ENCODE results near the gene GPR84.

The GPR84 gene

DNA sequence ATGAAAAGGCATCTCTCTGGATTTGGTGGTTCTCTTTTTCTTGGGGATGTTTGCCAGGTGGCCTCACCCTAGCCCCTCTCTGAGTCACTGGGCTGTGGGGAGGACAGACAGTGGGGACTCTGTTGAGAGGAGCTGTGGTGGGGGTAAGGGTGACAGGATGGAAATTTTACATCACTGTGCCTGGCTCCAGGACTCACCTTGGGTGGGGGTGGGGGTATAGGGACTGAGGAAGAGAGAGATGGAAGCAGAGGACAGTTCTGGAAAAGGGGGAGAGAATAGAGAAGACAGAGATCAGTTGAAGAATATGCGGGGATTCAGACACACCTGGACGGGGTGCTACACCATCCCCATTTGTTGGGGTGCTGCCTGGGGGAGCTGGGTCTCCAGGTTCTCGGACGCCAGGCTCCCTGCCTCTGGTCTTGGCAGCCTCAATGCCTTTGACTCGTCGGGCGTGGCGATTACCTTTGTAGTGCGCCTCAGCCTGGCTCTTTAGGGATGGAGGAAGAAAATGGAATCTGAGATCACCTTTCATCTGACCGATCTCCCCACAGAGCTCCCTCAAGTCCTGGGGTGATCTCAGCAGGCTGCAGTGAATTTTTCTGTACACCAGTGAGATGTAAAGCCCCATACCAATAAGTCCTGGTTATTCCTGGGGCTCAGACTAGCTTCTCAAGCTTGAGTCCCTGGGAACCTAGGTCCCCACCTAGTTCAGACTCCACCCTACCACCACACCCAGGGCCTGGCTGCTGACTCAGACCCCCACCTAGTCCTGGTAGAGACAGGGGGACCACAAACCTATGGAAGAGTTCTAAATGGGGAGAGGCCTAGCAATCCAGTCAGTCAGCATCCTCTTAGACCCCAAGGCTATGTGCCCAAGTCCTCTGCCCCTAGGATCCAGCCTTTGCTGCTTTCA, 9.6 kb upstream of the GPR84 start:
- DNase-seq, result no peak

DNA sequence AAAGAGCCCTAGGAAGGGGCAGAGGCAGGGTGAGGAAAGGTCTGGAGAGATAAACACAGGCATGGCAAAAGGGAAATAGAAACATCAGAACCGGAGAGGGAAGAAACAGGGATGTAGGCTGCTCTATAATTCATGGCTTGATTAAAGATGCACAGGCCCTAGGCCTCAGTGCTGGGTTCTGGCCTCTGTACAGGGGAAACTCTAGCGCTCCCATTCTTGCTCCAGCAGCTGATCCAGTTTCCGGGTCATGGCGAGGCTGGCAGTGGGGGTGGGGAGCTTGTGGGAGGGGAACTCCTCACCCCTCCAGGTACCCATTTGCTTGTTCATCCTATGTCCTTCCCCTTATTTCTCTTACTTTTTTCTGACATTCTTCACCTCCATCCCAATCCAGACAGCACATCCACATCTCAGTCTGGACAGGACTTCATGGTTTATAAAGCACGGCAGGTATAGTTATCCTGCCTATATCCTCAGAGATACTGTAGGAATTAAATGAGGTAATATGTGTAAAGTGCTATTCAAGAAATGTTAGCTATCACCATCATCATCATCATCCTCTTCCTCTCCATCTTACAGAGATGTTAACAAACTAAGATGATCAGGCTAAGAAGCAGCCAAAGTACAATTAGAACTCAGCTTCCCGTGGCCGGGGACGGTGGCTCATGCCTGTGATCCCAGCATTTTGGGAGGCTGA, 8.0 kb upstream of the GPR84 start:
- DNase-seq, result no peak

DNA sequence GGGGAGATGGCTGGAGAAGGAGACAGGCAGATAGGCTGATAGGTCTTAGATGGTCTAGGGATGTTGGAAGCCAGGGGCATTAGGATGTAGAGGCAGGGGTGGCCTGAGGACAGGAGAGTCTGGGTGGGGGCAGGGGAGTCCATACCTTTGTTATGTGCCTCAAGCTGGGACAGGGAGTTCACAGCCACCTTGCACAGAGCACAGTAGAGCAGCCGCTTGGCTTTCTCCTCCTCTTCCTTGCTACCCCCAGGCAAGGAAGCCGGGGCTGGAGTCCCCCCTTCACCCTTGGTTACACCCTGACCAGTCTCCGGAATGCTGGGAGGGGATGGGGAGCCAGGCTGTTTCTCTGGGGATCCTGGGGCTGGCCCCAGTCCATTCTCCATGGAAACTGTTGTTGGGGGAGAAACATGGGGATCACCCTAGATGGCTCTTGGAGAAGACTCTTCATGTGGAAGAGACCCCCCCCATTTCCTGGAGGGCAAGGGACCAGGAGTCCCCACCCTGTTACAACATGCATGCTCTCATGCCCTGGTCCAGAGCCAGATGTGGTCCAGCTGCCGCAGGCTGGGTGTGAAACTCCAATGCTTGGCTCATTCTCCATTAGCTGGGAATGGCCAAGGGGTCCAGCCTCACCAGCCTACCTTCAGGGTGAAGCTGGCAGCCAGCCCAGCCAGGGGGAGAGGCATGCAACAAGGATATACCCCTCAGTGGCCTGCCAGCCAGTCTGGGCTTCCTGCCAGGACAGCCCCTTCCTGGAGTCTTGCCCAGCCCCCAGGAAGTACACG, 7.2 kb upstream of the GPR84 start:
- no peak for DNase-seq

DNA sequence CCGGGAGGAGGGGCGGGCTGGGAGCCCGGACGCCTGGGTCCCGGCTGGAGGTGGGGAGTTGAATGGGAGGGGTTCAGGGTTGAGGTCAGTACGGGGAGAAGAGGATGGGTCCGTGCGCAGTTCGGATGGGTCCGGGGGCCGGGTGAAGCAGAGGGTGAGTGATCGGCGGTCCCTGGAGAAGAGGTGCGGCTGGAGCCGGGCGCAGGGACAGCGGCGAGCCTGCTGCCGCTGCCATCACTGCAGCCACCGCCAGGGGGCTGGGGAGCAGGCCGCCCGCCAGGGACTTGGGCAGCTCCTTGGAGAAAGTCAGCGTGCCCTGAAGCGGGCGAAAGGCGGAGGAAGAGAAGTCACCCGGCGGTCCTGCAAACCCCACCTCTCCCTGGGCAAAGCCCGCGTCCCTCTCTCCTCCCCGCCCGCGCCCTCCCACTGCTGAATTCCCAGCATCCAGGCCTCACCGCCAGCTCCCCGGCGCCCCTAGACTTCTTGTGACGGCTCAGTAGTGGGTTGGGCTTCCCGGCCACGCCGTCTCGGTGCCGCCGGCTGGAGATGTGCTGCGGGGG, 6.0 kb upstream of the GPR84 start:
- peak; percentile 28 for DNase-seq

DNA sequence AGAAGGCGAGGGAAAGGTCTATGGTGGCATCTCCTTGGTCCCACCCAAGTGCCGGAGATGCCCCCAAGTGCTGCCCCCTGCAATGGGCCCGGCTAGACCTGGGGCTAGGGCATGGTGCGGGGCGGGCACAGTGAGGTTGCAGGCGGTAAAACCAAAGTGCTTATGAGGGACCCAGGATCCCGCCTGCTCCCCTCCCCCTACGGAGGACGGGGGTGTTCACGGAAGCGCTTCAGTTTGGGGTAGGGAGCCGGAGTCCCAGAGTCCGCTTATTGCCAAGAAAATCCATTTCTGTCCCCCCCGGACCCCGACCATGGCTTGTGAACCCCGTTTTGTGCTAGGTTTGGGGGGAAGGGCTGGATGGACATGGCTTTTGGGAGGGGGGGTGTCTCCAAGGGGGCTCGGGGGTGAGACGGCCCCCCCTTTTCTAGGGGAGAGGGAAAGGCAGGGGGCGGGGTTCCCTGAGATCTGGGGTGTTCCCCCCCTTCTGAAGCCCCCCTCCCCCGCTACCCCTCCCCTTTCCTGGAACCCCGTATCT, 5.4 kb upstream of the GPR84 start:
- no peak for DNase-seq

DNA sequence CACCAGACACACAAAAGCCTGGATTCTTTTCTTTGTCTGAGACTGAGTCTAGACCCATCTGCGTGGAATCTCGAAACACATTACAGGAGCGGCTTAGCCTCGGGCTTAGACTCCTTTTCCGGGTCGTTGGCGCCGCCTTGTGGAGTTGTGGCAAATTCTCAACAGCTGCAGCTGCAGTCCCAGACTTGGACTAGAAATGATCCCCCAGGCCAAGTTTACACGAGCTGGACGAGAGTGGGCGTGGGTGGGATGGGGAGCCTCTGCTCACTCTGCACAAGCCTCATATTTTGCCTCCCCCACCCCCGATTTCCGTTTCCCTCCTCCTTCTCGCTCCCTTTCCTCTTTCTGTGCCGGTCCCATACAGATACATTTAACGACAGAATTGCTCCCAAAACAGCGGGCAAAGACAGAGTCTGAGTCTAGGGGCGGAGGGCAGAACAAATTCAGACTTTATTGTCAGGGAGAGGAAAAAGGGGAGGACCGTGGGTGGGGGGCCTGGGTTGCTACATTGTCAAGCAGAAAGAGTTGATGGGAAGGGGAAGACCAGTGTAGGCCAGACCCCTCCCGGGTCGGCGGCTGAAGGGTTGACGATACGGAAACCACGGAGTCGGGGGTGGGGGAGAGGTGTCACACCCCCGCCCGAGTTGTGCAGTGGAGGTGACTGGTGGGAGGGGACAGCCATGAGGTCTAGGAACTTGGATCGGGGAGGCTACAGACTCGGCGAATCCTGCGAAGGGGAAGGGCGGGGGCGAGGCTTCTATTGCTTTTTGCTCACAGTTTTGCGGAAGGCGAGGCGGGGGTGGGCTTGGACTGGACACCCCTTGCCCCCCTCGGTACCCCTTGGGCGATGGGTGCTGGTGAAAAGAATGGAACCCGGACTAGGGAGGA, 4.7 kb upstream of the GPR84 start:
- peak; percentile 94 for DNase-seq

DNA sequence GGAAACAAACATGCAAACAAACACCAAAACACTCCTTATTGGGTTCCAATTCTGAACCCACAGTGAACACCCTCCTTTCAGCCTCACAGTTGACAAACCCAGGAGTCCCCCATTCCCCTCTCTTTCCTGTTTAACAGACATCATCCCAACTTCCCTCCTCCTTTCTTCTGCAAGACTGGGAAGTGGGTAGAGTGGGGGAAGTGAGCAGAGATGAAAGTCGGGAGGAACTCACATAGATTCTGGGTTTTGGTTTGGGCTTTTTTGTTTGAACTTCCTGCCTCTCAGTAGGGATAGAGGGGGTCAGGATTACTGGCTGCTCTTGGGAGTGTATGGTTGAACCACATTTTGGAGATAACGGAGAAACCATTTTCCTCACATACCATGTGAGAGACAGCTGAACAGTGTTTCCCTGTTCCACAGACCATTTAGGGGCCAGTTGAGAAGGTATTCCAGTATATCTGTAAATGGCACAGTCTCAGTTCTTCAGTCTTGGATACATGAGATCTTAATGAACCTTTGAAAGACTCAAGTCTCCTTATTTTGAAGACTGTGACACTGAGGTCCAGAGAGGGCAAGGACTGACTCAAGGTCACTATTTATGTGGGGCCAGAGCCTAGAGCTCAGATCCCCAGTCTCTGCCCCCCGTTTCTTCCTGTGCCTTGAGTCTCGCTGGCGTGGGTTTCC, 3.9 kb upstream of the GPR84 start:
- DNase-seq, result no peak

DNA sequence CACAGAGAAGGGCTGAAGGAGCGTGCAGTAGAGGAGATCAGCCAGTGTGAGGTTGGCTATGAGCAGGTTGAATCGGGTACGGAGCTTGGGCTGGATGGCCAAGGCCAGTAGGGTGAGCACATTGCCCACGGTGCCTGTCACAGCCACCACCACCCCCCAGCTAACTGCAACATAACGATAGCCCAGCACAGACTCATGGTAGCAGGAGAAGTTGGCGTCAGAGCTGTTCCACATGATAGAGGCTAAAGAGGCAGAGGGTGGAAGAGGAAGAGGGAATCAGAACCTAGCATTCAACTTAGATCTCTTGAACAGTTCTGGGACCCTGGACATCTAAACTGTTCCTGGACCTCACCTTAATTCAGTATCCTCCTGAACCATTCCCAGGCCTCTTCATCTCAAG, 668 bp downstream of the GPR84 start:
- no peak for DNase-seq

DNA sequence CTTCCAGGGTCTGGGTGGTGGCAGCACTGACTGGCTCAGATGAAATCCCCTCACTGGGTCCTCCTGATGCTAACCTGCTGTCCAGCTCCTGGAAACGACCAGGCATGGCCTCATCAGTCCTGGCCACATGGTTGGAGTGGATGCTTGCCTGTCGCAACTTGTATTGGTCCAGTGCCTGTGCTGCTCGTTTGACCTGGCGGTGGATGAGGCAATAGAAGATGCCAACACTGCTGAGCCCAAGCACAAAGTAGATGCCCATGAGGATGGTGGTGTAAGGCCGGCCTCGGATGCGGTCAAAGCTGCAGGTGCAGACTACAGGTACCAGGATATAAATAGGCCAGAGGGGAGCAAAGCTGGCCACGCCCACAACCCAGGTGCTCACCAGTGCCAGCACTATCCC, 1.2 kb downstream of the GPR84 start:
- DNase-seq, result no peak

DNA sequence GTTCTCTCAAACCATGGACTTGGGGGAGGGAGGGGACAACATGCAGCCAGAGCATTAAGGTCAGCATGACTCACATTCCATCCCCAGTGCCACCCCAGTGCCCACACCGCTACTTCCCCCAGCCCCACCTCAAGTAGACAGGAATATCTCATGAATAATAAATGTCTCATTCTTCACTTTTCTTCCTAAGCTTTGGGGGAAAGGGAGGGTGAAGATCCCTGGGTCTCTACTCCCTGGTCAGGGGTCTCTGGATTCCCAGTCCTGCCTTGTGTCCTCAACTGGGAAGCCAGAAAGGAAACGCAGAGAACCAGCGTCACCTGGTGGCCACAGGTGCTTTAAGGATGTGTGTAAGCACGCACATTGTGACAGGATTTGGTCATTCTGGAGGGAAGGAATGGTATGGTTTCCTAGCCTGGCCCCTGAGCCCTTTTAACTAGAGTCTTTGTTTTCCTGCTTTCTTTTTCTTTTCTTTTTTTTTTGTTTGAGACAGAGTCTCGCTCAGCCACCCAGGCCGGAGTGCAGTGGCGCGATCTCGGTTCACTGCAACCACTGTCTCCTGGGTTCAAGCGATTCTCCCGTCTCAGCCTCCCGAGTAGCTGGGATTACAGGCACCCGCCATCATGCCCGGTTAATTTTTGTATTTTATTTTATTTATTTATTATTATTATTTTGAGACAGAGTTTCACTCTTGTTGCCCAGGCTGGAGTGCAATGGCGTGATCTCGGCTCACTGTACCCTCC, 3.4 kb downstream of the GPR84 start:
- DNase-seq, result peak; percentile 74

DNA sequence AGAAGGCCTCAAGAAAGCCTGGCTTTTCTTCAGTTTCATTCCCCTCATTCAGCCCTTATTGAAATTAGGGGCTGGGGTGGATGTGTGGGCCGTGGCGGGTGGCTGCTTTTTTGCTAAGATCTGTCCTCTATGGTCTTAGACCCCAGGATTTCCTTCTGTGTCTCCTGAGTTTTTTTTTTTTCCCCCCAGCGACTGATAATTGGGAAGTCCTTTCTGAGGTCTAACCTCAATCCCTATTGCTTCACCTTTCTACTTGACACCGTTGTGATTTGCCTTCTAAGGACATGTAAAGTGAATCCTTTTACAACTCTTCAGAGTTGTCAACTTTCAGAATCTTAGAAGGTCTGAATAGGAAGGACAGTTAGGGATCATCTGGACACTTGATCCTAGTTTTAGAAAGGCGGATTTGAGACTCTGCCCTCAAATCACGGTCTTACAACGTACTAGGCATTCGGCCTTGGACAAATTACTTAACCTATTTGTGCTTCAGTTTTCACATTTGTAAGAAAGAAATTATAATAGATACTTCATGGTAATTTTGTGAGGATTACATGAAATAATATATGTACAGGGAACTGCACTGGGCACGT, 4.4 kb downstream of the GPR84 start:
- DNase-seq, result no peak

DNA sequence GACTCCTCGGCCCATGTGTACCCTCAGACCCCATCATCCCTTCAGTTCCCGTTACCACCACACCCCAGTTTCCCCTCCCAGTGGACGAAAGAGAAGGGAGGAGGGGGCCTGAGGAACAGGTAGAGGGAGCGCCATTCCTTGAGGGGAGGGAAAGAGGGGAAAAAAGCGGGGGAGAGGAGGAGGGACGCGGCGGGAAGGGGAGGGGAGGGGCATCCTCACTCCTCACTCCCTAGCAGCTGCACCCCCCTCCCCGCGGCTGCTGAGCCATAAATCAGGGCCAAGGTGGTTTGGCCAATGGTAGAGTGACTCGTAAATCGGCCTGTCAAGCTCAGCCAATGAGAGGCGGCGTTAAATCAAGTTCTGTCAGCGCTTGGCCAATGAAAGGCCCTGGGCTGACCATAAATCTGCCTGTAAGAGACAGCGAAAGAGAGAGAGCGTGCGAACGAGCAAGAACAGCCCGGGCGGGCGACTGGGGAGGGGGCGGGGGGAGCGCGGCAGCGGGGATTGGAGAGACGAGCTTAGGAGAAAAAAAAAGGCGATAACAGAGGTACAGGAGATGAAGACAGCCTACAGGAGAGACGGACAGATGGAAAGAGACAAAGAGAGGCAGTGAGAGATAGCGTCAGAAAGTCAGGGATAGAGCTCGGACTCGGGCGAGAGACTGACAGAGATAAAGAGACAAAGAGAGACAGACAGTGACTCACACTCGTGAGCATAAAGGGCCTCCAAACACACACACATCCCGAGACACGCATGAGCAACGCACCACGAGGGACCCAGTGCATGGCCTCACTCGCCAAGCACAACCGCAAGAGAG, 5.1 kb downstream of the GPR84 start:
- peak; percentile 93 for DNase-seq

DNA sequence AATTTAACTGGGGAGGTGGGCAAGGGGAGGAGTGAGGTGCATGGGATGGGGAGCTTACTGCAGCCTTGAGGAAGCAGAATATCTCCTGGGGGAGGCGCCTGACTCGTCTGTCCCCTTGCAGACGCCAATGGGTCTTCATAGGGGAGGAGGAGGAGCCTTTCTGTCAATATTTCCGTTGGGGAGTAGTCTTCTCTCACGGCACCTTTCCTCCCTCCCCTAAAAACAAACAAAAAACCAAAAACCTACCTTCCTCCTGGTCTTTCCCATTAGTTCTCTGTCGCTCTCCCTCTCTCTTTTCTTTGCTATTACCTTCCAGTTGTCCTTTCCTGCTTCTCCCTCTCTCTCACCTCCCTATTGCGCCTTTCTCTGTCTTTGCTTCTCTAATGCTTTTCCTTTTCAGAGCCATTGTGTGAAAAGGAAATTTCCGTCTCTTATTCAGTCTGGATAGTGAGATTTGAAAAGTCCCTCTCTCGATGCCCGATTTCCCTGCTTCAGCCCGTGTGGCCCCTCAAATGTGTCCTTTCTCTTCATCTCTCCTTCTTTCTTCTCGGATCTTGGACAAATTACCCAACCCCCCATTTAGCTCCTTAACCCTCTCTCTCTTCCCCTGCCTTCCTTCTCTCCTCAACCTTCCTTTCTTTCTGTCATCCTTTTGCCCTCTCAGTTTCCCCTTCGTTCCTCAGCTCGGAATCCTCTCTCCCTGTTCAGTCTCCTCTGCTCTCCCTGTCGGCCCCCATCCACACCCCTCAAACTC, 5.9 kb downstream of the GPR84 start:
- DNase-seq, result peak; percentile 69

DNA sequence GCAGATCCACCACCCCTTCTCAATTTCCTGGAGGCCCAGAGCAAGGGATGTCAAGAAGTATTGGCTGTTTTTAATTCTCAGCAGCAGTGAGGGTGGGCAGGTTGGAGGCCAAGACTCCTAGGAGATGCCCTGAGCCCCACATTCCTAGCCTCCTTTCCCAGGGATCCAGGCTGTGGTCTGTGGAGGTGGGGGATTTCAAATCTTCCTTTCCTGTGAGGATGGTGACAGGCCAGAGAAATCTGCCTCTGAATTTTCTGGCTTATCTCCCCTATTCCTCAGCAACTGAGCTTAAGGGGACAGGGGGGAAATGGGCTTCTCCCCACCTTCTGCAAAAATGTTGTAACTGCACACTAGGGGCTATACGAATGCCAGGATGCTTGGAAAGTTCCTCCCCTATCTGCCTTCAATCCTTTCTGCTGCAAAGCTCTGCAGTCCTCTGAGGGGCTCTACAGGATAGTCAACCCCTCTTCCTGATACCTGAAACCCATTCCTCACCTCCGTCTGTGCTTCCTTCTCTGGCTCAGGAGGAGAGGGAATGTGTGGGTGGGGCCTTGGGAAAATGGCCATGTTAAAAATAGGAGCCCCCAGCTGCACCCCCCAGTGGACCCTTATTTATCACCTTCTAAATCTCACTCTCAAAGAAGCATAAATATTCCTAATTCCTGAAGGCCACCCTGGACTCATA, 6.6 kb downstream of the GPR84 start:
- no peak for DNase-seq

DNA sequence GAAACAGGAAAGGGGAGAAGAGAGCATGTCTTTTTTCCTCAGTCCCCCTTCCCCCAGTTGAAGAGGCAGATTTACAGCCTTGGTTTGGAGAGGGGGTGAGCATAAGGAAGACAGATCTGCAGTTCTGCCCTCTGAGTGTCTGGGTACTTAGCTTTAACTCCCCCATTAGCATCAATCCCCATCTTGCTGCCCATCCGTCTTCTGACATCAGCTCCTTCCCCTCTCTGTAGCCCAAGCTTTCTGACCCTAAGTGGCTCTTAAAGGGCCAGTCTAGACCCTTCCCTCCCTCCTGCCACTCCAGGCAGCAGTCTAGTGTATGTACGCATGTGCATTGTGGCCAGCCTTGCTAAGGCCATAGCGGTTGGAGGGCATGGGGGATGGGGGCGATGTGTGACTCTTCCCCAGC, 7.3 kb downstream of the GPR84 start:
- DNase-seq, result no peak

DNA sequence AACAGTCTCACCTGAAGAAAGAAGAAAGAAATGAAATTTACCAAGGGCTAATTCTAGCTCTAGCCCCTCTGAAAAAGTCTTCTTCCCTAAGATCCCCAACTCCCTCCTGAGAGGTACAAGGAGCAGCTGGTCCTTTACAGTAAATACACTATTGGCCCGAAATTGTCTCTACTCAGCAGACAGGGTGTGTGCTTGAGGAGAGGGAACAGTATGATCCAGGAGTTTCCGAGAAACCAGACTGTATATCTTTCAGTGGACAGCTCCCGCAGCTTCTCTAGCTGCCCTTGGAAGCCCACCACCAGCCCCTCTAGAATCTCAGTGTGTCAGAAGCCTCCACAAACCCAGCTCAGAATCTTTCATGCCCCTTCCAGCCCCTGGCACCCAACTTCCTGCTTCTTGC, 8.1 kb downstream of the GPR84 start:
- DNase-seq, result no peak

DNA sequence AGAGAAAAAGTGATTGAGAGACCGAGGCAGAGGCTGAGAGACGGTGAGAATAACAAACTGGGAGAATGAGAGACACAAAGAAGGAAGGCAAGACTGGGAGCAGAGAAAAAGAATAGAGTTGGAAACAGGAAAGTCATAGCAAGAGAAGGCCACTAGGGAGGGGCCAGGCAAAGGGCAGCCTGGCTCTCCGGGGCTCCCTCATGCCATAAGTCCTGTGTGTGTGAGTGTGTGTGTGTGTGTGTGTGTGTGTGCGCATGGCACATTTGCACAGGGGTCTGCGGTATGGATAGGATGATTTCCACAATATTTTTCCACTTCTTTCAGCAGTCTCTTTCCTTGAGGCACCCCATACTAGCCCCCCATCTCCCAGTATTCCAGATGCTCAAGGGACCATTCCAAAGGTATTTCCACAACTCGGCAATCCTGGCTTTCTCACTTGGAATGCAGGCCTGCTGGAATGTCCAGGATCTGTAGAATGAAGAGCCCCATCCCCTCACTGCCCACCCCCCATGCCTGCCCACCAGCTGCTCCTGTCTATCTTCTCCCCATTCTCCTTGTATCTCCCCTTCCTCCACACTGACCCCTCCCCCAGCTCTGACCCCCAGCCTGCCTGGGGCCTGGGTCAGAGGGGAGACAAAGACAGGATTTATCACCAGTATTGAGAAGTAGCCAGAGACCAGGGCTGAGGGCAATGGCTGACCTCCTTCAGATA, 9.0 kb downstream of the GPR84 start:
- no peak for DNase-seq
